ENCODE data around the gene RNU5D-1.
A peak's percentile ranks its signal among the peaks of the same experiment; 100 is the strongest.
"Not testable (repeated sequence)": the region's sequence is repeated elsewhere in the genome, so short reads cannot be mapped to it uniquely, and the experiment has no call there.

RNU5D-1 gene

DNA sequence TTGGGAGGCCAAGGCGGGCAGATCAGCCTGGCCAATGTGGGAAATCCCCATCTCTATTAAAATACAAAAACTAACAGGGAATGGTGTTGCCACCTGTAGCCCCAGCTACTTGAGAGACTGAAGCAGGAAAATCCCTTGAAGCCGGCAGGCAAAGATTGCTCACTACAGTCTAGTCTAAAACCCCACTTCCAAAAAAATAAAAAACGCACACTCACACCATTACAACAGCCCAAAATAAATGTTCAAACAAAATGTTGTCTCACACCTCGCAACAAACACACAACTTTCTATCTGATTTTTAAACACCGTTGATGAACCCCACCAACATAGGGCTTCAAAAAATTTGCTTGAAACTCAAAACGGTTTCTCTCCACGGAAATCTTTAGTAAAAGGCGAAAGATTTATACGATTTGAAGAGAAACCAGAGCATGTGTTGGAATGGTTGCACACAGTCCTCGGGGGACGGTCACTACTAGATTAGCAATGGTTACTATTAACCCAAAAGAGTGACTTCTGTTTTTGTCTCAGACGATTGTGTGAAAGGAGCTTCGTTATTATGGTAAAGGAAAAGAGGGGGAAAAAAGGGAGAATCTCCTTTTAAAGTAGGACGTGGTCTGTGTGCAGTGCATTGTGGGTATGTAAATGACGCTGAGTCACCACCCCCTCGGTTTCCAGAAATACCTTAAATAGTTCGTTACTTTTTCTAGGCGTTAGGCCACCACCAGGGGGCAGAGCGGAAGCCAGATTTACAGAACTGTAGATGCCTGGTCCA is at the start of gene RNU5D-1:
Gene RNU5D-1, minus strand, starts transcription at position 430 of the 772 bp plus-strand sequence.
- DNase-seq: peak; percentile 98

DNA sequence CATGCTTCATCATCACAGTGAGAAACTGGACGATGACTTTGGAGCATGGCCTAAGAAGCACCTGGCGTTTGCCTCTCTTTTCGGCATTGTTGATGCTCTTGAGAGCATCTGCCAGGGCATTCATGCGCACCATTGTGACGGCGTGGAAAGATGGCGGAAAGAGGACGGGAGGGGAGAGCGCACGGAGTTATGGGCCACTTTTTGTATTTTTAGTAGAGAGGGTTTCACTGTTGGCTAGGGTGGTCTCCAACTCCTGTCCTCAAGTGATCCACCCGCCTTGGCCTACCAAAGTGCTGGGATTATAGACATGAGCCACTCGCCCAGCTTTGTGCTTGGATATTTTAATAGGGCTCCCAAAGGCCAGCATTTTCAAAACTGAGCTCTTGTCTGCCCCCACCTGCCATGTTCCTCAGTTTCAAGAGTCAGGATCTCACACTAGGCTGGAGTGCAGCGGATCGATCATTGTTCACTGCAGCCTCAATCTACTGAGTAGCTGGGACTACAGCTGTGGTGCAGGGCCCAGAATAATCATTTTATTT is 49.7 kb upstream of the RNU5D-1 start:
- no peak for DNase-seq

DNA sequence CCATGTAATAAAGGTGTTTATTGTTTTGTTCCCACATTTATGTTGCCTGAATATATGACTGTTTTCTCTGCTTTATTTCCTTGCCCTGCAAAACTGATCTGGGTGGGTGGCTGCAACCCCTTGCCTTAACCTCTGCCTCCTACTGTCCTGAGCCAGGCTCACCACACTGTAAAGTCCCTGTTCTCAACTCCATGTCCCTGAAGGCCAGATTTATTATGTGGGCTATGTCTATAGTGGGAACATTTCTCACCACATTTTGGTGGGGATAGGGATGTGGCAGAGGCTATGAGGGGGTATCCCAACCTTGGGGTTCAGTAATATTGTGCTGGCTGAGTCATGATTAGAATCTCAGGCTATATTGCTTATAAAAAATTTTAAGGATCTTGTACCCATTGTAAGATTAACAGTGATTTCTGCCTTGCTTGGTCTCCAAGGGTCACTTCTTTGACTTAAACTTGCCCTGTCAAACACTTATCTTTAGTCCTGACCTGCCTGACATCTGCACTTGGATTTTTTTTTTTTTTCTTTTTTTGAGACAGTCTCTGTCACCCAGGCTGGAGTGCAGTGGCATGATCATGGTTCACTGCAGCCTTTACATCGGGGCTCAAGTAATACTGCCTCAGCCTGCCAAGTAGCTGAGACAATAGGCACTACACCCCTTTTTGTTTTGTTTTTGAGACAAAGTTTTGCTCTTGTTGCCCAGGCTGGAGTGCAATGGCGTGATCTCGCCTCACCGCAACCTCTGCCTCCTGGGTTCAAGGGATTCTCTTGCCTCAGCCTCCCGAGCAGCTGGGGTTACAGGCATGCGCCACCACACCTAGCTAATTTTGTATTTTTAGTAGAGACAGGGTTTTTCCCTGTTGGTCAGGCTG is 48.0 kb upstream of the RNU5D-1 start:
- DNase-seq: no peak

- DNase-seq: no peak
Observed at GRCh38 chr1:44777969-44778635, 47.1 kb upstream of the RNU5D-1 start.

DNA sequence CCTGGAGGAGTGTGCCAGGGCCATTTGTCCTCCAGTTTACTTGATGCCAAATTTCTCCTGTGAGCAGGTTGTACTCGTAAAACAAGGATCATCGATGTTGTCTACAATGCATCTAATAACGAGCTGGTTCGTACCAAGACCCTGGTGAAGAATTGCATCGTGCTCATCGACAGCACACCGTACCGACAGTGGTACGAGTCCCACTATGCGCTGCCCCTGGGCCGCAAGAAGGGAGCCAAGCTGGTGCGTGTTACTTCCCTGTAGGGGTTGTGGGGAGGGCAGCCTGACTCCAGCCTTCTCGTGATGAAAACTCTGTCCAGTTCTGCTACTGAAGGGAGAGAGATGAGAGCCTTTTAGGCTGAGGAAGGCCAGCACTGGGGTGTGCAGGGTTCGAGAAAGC is 46.6 kb upstream of the RNU5D-1 start:
- no peak for DNase-seq

GRCh38 chr1:44776730-44777068 is 45.7 kb upstream of the RNU5D-1 start:
- DNase-seq: no peak

- no peak for DNase-seq
Observed at GRCh38 chr1:44775930-44776729, 45.2 kb upstream of the RNU5D-1 start.

DNA sequence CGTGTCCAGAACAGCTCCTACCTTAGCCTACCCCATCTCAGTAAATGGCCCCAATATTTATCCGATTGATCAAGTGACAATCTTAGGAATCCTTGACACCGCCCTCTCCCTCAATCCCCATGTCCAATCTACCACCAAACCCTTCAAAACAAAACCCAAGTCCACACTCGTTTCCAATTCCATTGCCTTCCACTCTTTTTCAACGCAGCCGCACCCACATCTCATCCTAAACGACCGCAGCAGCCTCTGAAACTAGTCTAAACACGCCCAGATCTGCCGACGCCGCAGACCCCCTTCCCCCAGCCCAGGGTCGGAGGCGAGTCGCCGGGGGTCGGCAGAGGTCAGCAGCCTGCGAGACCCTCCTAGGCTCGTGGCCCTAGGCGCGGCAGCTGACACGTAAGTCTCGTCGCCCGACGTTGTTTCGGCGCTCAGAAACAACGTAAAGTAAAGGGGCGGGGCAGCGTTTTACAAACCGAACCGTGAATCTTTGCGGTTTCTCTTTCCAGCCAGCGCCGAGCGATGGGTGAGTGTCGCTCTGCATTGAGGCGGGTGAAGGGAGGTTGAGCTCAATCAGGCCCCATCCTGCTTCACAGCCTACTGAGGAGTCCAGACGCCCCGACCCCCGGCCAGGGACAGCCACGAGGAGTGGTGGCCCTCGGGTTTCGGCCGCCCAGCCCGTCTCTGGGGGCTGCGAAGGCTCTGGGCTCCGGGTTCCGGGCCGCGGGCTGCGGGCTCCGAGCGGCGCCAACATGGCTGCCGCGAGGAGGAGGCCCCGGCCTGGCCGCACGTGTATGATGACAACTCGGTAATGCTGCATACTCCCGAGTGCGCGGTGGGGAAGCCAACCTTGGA is 44.3 kb upstream of the RNU5D-1 start, which contains the start of gene RPS8:
Gene RPS8, plus strand, starts transcription at position 463 of the 852 bp plus-strand sequence. Its CDS starts 57 bp downstream, at position 520.
- DNase-seq: peak; percentile 93

- DNase-seq: not testable (repeated sequence)
Observed at GRCh38 chr1:44766421-44766820, 35.5 kb upstream of the RNU5D-1 start.

DNA sequence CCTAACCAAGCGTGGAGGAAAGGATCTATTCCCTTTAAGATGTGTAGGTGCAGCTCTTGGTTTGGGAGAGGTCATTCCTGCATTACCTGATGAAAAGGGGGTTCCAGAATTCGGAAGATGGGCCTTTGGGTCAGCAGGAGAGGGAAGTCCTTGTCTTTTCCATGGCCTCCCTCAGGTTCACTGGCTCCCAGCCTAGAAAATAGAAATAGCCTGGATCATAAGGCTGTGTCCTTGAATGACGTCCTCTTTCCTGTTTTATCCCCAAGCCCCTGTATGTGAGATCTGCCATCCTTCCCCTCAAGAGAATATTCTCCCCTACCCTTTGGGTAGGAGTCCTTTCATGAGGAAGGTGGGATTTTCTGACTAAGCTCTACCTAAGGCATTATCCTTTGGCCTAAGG is 29.9 kb upstream of the RNU5D-1 start:
- DNase-seq: no peak

- no peak for DNase-seq
Observed at GRCh38 chr1:44759077-44759476, 28.1 kb upstream of the RNU5D-1 start.

DNA sequence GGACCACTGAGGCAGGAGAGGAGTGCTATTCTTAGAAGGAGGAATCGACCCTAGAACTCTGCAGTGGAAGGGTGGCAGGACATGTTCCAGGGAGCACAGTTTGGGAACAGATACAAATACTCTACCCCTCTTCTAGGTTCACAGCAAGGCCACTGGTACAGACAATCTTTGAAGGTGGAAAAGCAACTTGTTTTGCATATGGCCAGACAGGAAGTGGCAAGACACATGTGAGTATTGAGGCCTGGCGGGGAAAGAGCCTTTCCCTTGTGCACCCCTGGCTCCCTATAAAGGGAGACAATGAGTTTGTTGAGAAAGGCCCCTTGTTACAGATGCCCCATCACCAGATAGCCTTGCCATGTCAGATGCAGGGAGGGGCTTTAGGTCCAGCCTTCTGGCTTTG is 26.4 kb upstream of the RNU5D-1 start:
- DNase-seq: no peak

DNA sequence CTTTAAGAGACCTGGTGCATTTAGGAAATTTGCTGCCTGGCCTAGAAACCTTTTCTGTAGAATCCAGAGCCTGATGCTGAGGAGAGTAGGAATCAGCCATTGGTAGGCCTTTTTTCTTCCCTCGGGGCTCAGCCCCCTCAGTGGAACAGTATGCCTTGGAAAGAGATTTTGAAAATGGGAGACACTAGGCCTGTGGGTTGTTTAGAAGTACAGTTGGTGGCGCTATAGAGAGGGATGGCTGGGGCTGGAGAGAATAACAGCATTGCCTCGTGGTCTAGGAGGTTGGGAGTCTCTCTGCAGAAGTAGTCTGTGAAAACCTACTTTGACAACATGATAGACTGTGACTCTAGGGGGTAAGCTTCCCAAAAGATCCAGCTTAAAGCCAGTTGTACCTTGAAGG is 16.9 kb upstream of the RNU5D-1 start:
- no peak for DNase-seq

DNA sequence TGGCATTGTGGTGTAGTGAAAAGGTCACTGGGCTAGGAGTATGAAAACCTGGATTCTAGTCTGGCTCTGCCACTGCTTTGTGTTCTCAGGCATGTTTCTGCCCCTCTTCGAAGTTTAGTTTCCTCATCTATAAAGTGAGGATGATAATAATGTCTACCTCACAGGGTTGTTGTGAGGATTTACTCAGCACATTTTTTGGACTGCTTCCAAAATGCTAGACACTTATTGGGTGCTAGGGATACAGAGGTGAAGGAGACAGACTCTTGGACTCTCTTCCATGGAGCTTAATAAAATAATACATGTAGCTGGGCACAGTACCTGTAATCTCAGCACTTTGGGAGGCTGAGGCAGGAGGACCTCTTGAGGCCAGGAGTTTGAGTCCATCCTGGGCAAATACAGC is 12.2 kb upstream of the RNU5D-1 start:
- no peak for DNase-seq

GRCh38 chr1:44740179-44740617 is 9.2 kb upstream of the RNU5D-1 start:
- no peak for DNase-seq

GRCh38 chr1:44739307-44740178 is 8.6 kb upstream of the RNU5D-1 start, which contains the start of gene KIF2C:
TSS of gene KIF2C (plus strand) at chr1:44739837. CDS start at chr1:44739933, 96 bp downstream.
- peak; percentile 98 for DNase-seq

- DNase-seq: not testable (repeated sequence)
Observed at GRCh38 chr1:44738953-44739306, 8.0 kb upstream of the RNU5D-1 start.

GRCh38 chr1:44735992-44736391 is 5.0 kb upstream of the RNU5D-1 start:
- DNase-seq: no peak

- no peak for DNase-seq
Observed at GRCh38 chr1:44733784-44734183, 2.8 kb upstream of the RNU5D-1 start.

- no peak for DNase-seq
Observed at GRCh38 chr1:44733365-44733764, 2.4 kb upstream of the RNU5D-1 start.
